ENCODE measurements around the gene MN1.

MN1 gene

DNA sequence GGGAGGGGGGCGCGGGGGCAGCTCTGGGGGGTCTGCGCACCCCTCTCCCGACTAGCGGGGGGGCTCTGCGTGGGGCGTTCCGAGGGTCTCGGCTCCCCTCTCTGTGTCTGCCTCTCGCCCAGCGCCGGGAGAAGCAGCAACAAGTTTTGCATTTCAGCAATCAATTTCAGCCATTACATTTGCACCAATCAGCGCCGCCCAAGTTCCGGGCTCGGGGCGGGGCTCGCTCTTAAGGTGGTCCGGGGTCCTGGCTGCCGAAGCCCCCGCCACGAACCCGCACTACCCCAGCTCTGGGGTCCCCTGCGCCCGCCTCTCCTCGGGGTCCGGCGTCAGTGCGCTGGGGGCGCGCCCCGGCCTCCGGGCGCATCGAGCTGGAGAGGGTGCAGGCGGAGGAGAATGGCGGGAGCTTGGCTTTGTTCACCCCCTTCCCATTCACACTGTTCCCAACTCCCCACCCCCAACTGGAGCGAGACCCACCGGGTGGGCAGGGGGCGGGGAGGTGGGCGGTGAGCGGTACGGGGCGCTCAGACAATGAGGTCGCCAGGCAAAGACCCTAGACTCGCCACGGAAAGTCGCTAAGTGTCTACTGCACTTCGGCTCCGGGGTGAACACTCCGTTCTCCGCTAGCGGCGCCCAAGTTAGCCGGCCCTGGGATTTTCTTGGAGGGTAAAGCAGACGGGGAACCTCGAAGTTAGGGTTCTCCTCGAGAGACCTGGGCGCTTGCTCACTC lies at the start of gene MN1:
Gene MN1, minus strand, starts transcription at position 141 of the 730 bp plus-strand sequence. CDS start 1,213 bp downstream, outside the sequence.
- POLR2A ChIA-PET (ENCODE audit: low non-redundant PET): no interaction called here
- TF ChIP-seq, protein P1, sequence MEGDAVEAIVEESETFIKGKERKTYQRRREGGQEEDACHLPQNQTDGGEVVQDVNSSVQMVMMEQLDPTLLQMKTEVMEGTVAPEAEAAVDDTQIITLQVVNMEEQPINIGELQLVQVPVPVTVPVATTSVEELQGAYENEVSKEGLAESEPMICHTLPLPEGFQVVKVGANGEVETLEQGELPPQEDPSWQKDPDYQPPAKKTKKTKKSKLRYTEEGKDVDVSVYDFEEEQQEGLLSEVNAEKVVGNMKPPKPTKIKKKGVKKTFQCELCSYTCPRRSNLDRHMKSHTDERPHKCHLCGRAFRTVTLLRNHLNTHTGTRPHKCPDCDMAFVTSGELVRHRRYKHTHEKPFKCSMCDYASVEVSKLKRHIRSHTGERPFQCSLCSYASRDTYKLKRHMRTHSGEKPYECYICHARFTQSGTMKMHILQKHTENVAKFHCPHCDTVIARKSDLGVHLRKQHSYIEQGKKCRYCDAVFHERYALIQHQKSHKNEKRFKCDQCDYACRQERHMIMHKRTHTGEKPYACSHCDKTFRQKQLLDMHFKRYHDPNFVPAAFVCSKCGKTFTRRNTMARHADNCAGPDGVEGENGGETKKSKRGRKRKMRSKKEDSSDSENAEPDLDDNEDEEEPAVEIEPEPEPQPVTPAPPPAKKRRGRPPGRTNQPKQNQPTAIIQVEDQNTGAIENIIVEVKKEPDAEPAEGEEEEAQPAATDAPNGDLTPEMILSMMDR (conservative IDR thresholded peaks at IDR 0.05; ENCODE audit: low read depth): no peak
- peak within 1 kb of the TSS; percentile 92 for H3K27ac ChIP-seq
- CTCF ChIA-PET: no interaction called here
- DNase-seq (ENCODE audit: low spot score): peak; percentile 57

DNA sequence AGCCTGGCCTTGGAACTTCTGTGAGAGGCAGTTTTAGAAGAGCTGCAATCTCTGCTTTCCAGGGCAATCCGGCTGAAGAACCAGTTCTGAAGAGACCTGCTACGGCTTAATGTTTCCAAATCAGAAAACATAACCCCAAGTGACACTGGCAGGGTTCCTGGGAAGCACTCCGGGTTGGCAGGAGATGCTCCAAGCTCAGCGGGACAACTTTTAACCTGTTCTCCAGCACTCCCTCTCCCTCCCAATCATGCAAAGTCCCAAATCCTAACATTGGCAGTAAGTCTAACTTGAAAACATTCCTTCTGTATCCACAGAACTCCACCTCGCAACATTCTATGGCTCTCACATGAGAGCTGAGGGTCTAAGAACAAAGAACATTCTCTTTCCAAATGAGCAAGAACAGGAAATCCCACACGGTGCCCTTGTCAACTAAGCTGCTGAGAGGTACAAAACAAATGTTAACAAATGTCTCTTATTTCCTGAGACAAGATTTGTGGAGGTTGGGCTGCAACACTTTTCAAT lies 48.5 kb upstream of the MN1 start:
- POLR2A ChIA-PET (ENCODE audit: low non-redundant PET): no interaction called here
- CTCF ChIA-PET: no interaction called here
- TF ChIP-seq, protein P1 (conservative IDR thresholded peaks at IDR 0.05; ENCODE audit: low read depth): no peak
- H3K27ac ChIP-seq: no peak overlapping the region
- no peak for DNase-seq (ENCODE audit: low spot score)

DNA sequence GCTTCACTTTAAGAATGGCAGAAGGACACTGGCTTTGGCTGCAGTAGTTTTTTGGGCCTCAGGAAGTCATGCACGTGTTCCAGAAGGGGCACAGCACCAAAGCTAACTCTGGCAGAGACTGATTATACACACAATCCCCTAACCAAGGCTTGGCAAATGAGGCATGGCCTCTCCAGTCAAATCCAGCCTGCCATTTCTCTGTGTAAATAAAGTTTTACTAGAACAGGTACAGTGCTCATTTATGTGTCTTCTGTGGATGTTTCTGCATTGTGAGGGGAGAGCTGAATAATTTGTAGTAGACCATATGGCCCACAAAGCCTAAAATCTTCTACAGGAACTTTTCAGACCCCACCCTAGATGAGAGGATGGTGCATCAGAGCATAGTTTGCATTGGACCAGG lies 46.4 kb upstream of the MN1 start:
- CTCF ChIA-PET: interaction anchor here (0.6 kb wide), 1 partner anchor 12 kb away, joined by 3 read pairs; no protein-coding TSS in a partner anchor
- no peak overlapping the region for H3K27ac ChIP-seq
- POLR2A ChIA-PET (ENCODE audit: low non-redundant PET): no interaction called here
- no peak for DNase-seq (ENCODE audit: low spot score)
- TF ChIP-seq, protein P1 (conservative IDR thresholded peaks at IDR 0.05; ENCODE audit: low read depth): no peak

DNA sequence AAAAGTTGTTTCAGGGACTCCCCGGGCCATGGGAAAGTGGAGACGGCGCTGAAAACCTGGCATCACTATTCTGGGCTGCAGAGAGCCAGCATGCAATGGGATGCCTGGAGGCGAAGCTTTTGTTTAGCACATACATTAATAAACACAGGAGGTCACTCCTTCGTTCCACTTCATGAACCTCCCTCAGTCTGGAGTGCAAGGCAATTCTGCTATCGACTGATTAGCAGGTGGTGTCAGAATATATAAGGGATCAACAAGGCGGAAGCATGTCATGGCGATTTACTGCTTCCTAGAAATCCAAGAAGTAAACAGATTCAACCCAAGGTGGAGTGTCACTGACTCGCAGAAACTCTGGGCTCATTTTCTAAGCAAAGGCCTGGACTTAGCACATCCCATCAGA lies 45.4 kb upstream of the MN1 start:
- TF ChIP-seq, protein P1 (conservative IDR thresholded peaks at IDR 0.05; ENCODE audit: low read depth): no peak
- POLR2A ChIA-PET (ENCODE audit: low non-redundant PET): no interaction called here
- no peak overlapping the region for H3K27ac ChIP-seq
- DNase-seq (ENCODE audit: low spot score): no peak
- CTCF ChIA-PET: no interaction called here

DNA sequence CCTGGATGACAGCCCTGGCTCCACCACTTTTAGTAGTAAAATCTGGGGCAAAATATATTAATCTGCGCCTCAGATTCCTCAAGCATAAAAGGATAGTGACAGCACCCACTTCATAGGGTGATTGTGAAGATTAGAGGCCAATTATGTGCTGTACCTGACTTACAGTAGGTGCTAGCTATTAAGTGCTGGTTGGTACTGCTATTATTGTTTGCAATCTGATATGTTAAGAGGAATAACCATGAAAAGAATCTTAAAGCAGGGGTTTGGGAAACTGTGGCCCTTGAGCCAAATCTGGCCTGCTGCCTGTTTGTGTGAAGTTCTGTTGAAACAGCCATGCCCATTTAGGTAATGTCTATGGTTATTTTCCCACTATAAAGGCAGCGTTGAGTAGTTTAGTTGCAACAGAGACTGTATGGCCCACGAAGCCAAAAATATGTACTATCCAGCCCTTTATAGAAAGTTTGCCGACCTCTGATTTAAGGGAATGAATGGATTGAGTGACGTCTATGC lies 44.7 kb upstream of the MN1 start:
- TF ChIP-seq, protein P1 (conservative IDR thresholded peaks at IDR 0.05; ENCODE audit: low read depth): no peak
- no peak for DNase-seq (ENCODE audit: low spot score)
- POLR2A ChIA-PET (ENCODE audit: low non-redundant PET): no interaction called here
- no peak overlapping the region for H3K27ac ChIP-seq
- CTCF ChIA-PET: no interaction called here

DNA sequence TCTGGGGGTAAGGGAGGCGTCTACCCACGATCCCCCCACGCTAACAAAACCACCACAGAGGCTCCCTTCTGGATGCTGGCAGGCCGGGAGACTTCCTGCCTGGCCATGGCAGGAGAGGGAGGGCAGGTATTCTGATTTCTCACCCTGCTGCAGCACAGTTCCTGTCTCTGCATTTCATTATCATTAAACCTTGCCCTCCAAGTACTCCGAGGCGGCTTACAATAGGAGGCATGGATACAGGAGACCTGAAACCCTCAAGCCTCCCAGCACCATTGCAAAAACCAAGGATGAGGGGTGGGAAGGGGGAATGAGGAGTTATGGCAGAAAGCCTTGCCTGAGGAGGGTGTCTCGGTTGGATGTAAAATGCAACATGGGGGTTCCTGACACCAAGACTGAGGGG lies 44.1 kb upstream of the MN1 start:
- CTCF ChIA-PET: no interaction called here
- 0 out of 2 replicates have a peak overlapping the region, but pooled peaks have one; percentile 17 for H3K27ac ChIP-seq
- TF ChIP-seq, protein P1 (conservative IDR thresholded peaks at IDR 0.05; ENCODE audit: low read depth): no peak
- POLR2A ChIA-PET (ENCODE audit: low non-redundant PET): no interaction called here
- no peak for DNase-seq (ENCODE audit: low spot score)

All from RWPE1 (cell line).